Activated T-helper 1 cell treated with anti-CD3 and anti-CD28 coated beads, Interleukin-12 subunit alpha, Interleukin-12 subunit beta, Interleukin-2, Interleukin-4 antibody, amounts not matched to agents 30 ng/mL and 10 ng/mL and 1 ng/mL, durations not matched to agents 14 hours and 24 hours and 36 hours (primary cell): Measurements from ENCODE around the gene BABAM2. TPM values are rescaled to one million over a fixed set of nuclear protein-coding genes. Genes with fewer than 3 reads are reported as not detected.

Experiments used
- DNase-seq: peaks from one replicate; pipeline ENCODE4 v3.0.0; 2021; ENCODE audit warnings: low spot score
- H3K27ac Mint-ChIP-seq: one replicate; pipeline ENCODE4 v1.8.0; 2021; ENCODE audit warnings: mild to moderate bottlenecking, mixed read lengths
- H3K27me3 Mint-ChIP-seq: one replicate; pipeline ENCODE4 v1.8.0; 2022; ENCODE audit warnings: mild to moderate bottlenecking, moderate library complexity, mixed read lengths; ENCODE audit not compliant: insufficient read depth
- H3K36me3 Mint-ChIP-seq: one replicate; pipeline ENCODE4 v1.8.0; 2021; ENCODE audit warnings: low read depth, mixed read lengths
- H3K4me1 Mint-ChIP-seq: one replicate; pipeline ENCODE4 v1.8.0; 2021; ENCODE audit warnings: low read depth, mixed read lengths
- H3K4me3 Mint-ChIP-seq: one replicate; pipeline ENCODE4 v1.8.0; 2021; ENCODE audit warnings: mild to moderate bottlenecking, moderate library complexity, mixed read lengths
- H3K9me3 Mint-ChIP-seq: one replicate; pipeline ENCODE4 v1.8.0; 2021; ENCODE audit warnings: mixed read lengths
- intact Hi-C: fragments of 100-400 bp; cut with micrococcal nuclease; formaldehyde crosslinking; loops from one replicate; pipeline ENCODE4 v1.15.1; 2024
- total RNA-seq: library from RNA; stranded (reverse); gene quantifications from 2 replicates; pipeline ENCODE4 v1.2.3, GENCODE V29; 2022

Gene BABAM2
- total RNA-seq, 1 donor from 2014 or later = 46.6 TPM

DNA sequence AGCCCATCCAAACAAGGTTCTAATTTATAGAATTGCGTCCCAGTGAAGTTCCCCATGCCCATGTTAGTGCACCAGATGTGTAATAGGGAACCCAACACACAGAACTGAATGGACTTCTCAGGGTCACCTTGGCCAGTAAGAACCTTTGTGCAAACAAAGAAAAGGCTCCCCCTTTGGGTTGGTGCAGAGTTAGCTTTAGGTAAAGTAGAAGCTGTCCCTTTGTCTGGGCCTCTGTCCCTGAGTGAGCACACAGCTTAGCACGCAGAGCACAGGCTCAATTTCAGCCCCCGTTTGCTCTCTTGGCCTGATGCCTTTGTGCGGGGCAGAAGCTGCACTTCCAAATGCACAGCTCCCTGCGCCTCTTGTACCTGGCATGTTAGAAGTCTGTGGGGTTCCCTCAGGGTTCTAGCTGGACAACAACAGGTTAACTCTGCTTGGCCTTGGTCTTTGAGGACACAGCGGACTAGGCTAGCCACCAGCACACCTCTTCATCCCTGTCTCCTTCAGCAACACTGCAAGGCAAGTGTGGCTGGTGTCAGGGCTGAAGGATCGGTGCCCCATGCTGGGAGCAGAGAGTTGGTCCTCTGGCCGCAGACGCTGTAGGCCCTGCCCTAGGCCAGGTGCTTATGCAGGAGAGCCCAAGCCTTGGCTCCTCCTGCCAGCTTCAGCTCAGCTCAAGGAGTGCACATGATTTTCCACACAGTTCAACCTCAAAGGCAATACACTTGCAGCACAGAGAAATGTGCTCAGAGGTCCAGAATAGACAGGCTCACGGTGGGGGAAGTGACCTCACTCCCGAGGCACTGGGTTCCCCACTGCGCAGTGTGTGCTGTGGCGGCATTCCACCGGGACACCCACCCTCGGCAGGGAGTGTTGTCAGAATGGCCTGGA is 428.8 kb downstream of the BABAM2 start:
- no peak for DNase-seq
- intact Hi-C loops = no loop called here
- peaks cover 2% of the 10 kb centered on the region for H3K36me3 Mint-ChIP-seq
- H3K27me3 Mint-ChIP-seq = no peaks in the 10 kb centered on the region
- H3K4me3 Mint-ChIP-seq = no peak overlapping the region
- H3K27ac Mint-ChIP-seq = no peak overlapping the region
- no peaks in the 10 kb centered on the region for H3K4me1 Mint-ChIP-seq
- no peaks in the 10 kb centered on the region for H3K9me3 Mint-ChIP-seq

DNA sequence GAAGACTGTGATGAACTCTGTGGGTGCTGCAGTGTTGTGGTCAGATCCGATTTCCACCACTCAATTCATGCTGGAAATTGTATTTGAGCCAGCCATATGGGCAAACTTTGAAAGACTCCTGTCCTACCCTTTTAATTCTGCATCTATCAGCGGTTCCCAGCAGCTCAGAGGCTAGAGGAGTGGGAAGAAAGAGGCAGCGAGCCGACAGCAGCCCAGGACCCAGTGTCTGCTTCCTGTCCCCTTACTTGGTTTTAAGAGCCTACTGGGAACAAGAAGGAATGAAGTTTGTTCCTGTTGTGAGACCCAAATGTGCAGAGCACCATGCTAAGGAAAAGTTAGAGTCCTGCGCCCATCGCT is 429.5 kb downstream of the BABAM2 start:
- intact Hi-C loops = no loop called here
- Mint-ChIP-seq H3K27ac (no peak overlapping the region), H3K9me3 (no peaks in the 10 kb centered on the region), H3K36me3 (peaks cover 2% of the 10 kb centered on the region), H3K4me3 (no peak overlapping the region), H3K27me3 (no peaks in the 10 kb centered on the region), H3K4me1 (no peaks in the 10 kb centered on the region)
- DNase-seq = no peak

DNA sequence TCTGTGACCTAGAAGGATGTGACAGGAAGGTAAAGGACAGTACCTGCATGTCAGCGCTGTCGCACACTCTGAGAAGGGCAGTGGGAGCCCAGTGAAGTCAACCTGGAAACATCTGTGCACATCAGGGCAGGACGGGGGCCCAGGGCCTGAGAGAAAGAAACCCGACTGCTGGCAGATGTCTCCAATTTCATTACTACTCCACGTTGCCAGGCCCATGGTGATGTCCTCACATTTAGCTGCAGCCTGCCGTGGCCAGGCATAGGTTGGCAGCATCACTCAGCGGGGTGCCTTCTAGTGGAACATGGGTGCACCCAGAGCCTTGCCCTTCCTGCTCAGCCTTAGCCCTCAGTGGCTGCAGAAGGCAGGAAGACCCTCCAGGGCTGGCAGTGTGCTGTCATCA is 429.8 kb downstream of the BABAM2 start:
- Mint-ChIP-seq H3K4me3 (no peak overlapping the region), H3K9me3 (no peaks in the 10 kb centered on the region), H3K27me3 (no peaks in the 10 kb centered on the region), H3K27ac (no peak overlapping the region), H3K36me3 (peaks cover 2% of the 10 kb centered on the region), H3K4me1 (no peaks in the 10 kb centered on the region)
- intact Hi-C loops = no loop called here
- no peak for DNase-seq

DNA sequence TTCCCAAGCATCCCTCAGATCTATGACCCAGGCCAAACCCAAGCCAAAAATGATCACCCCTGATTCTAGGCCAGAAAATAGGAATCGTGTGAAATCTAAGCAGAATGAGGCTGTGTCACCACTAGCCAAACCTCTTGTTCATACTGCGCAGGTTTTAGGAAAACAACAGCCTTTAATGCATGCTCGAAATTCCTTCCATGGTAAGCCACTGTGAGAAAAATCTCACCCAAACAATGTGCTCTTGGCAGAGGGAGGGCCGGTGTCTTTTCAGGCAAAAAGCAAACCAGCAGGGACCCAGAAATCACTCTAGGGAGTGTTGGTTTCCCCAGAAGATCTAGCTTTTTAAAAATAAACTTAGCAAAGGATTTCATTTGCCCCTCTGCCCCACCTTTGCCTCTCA is 430.9 kb downstream of the BABAM2 start:
- Mint-ChIP-seq H3K9me3 (no peaks in the 10 kb centered on the region), H3K36me3 (peaks cover 2% of the 10 kb centered on the region), H3K4me3 (no peak overlapping the region), H3K4me1 (peaks cover 2% of the 10 kb centered on the region), H3K27ac (no peak overlapping the region), H3K27me3 (no peaks in the 10 kb centered on the region)
- no peak for DNase-seq
- intact Hi-C loops = no loop called here

DNA sequence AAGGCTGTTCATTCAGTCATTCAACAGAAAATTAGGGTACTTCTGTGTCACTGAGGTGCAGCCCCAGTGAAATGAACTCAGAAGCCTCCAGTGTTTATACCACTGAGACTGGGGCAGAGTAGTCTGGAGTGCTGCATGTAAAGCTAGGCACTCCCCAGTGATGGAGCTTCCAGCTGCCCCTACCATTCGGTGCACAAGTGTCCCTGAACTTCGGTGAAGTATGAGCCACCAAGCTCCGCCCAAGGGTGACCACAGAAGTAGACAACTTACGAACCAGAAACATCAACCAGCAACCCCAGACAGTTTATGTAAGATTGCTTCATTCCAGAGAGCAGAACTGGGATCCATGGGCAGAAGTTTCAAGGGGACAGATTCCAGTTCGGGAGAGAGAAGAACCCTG is 431.5 kb downstream of the BABAM2 start:
- Mint-ChIP-seq H3K4me3 (no peak overlapping the region), H3K36me3 (peaks cover 2% of the 10 kb centered on the region), H3K9me3 (no peaks in the 10 kb centered on the region), H3K4me1 (peaks cover 8% of the 10 kb centered on the region), H3K27ac (no peak overlapping the region), H3K27me3 (no peaks in the 10 kb centered on the region)
- no peak for DNase-seq
- intact Hi-C loops = no loop called here

DNA sequence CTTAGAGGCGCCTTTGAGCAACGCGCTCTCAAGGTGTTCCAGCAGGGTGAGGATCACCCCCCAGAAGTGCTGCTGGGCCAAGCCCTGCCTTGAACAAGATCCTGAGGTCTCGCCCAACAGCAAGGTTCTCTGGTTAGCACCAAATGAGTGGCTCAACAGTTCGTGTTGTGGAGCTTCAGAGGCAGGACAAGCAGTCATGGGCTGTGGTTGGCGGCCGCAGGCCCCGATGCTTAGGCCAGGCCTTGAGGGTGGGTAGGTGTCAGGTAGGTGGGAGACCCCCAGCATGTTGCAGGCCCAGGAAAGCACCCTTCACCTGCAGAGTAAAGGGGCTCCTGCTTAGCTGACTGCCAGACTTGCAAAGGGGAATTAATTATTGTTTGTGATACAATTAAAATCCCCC is 431.9 kb downstream of the BABAM2 start:
- H3K9me3 Mint-ChIP-seq = no peaks in the 10 kb centered on the region
- H3K27me3 Mint-ChIP-seq = no peaks in the 10 kb centered on the region
- no peak overlapping the region for H3K27ac Mint-ChIP-seq
- H3K4me1 Mint-ChIP-seq = peaks cover 12% of the 10 kb centered on the region
- peaks cover 3% of the 10 kb centered on the region for H3K36me3 Mint-ChIP-seq
- no peak for DNase-seq
- no peak overlapping the region for H3K4me3 Mint-ChIP-seq
- intact Hi-C loops = no loop called here

DNA sequence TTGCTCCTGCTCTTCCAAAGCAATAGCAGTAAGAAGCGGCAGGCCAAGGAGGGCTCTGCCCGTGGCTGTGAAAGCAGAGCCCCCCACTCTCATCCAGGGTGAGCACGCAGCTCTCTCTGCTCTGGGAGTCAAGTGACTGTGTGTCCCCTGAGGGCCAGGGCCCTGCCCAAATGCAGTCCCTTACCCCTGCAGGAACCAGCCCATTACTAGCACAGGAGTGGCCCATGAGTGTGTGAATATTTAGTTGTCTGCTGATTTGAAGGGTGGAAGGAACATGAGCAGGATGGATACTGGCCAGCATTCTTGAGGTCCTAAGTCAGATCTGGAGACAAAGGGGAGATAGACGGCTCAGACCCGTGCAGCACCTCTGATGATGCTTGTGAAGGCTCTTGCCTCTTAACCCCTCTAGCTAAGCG is 432.5 kb downstream of the BABAM2 start:
- Mint-ChIP-seq H3K4me3 (no peak overlapping the region), H3K9me3 (no peaks in the 10 kb centered on the region), H3K27ac (no peak overlapping the region), H3K27me3 (no peaks in the 10 kb centered on the region), H3K36me3 (peaks cover 4% of the 10 kb centered on the region), H3K4me1 (peaks cover 17% of the 10 kb centered on the region)
- intact Hi-C loops = no loop called here
- DNase-seq = no peak

DNA sequence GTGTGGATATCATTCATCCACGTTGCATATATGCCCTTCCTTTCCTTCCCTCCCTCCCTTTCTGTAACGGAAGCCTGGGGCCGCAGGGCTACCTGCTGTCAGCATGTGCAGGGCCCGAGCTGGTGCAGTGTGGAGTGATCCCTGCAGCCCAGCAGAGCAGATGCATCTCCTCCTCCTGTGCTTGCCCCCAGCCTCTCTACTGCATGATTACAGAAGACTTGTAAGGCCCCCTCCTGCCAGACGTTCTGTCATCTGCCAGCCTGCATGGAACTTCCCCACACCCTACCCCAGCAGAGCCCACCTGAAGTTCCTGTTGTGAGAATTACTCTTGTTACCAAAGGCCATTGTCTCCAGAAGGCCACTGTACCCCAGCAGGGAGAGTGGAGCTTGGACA is 434.6 kb downstream of the BABAM2 start:
- H3K27me3 Mint-ChIP-seq = no peaks in the 10 kb centered on the region
- intact Hi-C loops = no loop called here
- H3K9me3 Mint-ChIP-seq = no peaks in the 10 kb centered on the region
- no peak for DNase-seq
- H3K4me1 Mint-ChIP-seq = peaks cover 27% of the 10 kb centered on the region
- no peak overlapping the region for H3K4me3 Mint-ChIP-seq
- H3K36me3 Mint-ChIP-seq = peaks cover 15% of the 10 kb centered on the region
- no peak overlapping the region for H3K27ac Mint-ChIP-seq

DNA sequence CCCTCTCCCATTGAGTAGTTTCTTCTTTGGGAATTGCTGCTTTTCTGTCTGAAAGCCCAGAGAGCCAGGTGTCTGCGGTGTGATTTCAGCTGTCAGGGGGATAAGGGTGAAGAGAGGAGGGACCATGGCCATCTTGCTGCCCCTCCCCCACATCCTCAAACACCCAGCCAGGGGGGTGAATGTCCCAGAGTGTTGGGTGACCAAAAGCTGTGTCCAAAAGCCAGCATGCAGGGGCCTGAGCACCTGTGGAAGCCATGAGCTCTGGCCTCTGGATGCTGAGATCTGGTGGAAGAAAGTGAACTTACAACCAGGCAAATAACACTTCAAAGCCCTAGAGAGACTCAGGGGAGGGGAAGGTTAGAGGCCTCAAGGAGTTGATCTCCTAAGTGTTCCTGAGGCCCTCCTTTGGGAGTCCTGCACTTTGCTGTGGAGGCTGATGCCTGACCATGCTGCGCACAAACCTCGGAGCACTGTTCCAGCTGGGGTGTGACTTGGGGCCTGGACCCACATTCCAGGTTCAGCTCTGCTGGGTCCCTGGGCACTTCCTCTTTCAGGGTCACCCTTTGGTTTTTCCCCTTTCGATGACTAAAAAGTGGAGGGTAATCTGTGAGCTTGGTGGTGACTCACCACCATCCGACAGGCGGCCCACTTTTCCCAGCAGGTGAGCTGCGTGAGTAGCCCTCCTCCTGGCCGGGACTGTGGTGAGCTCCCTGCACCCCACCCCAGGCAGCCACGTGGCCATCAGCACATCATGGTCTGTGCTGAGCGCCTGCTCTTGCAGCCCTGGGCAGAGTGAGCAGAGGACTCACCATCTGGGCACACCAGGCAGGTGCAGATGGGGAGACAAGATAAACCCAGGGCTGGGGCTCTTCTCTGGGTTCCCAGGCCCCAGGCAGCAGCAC is 435.3 kb downstream of the BABAM2 start:
- intact Hi-C loops = no loop called here
- Mint-ChIP-seq H3K4me3 (no peak overlapping the region), H3K27ac (no peak overlapping the region)

DNA sequence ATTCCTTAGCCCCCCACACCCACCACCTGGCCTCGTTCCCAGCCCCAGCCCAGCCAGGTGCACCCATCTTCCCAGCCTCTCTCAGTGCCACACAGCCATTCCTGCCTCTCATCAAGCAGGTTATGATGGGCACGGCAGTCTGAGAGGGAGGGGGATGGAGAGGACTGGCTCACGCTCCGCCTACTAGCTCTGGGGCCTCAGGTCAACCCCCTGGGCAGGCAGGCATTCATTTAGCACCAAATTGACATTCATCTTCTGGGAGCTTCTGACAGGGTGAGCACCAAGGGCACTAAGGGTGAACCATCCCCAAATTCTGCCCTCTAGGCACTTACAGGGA is 435.9 kb downstream of the BABAM2 start:
- Mint-ChIP-seq H3K27me3 (no peaks in the 10 kb centered on the region), H3K27ac (no peak overlapping the region), H3K9me3 (no peaks in the 10 kb centered on the region), H3K4me3 (no peak overlapping the region), H3K36me3 (peaks cover 16% of the 10 kb centered on the region), H3K4me1 (peaks cover 27% of the 10 kb centered on the region)
- intact Hi-C loops = no loop called here
- DNase-seq = no peak

More for the DNA sequence above, 435.3 kb downstream of the BABAM2 start:
- DNase-seq = no peak
- Mint-ChIP-seq H3K9me3 (no peaks in the 10 kb centered on the region), H3K27me3 (no peaks in the 10 kb centered on the region), H3K36me3 (peaks cover 18% of the 10 kb centered on the region), H3K4me1 (peaks cover 27% of the 10 kb centered on the region)

DNA sequence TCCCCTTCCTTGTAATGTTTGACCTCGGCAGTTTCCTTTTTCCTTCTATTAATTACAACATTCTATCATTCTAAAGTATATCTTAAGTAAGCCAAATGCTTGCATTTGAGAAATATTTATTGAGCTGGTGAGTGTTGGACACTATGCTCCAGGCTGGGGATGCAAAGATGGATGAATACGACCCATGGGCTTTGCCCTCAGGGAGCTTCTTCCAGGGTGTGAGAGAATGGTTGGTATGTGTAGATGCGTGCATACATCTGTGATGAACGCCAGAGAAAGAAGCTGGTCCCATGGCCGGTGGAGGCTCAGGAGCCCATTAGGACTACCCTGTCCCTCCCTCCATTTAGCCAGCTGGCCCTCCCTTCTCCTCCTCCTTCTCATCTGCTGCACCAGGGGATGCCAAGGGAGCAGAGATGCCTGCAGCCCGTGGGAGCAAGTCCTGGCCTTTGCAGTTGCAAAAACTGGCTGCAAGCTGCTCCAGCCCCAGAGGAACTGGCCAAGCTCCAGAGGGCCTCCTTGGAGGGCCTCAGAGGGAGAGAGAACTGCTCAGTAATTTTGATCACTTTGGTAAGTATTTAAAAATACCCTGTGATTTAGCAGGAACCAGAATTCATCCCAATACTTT is 436.5 kb downstream of the BABAM2 start:
- no peak overlapping the region for H3K27ac Mint-ChIP-seq
- intact Hi-C loops = no loop called here
- no peaks in the 10 kb centered on the region for H3K27me3 Mint-ChIP-seq
- peaks cover 27% of the 10 kb centered on the region for H3K4me1 Mint-ChIP-seq
- DNase-seq = no peak
- H3K4me3 Mint-ChIP-seq = no peak overlapping the region
- no peaks in the 10 kb centered on the region for H3K9me3 Mint-ChIP-seq
- peaks cover 16% of the 10 kb centered on the region for H3K36me3 Mint-ChIP-seq

DNA sequence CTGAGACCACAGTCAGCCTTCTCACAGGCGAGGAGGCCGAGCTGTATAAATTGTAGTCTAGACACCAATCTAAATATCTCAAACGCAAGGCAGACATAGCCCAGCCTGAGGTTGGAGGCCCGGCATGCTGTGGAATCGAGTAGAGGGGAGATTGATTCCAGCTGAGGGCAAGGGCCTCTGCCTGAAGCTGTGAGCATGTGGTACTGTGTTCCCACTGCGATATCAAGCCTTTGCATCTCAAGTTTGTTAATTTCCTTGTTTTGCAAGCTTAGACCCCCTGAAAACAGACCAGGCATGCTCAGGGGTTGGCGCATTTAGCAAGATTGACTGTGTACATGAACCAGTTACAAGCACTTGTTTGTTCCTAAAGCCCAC is 437.0 kb downstream of the BABAM2 start:
- DNase-seq = no peak
- no peak overlapping the region for H3K4me3 Mint-ChIP-seq
- H3K4me1 Mint-ChIP-seq = peaks cover 27% of the 10 kb centered on the region
- intact Hi-C loops = no loop called here
- H3K27me3 Mint-ChIP-seq = no peaks in the 10 kb centered on the region
- H3K27ac Mint-ChIP-seq = no peak overlapping the region
- H3K9me3 Mint-ChIP-seq = no peaks in the 10 kb centered on the region
- H3K36me3 Mint-ChIP-seq = peaks cover 16% of the 10 kb centered on the region
